Endodermal cell (in vitro differentiated cells): ENCODE measurements around the gene VCX2. TPM values are rescaled to one million over a fixed set of nuclear protein-coding genes. Genes with fewer than 3 reads are reported as not detected.
"Not testable (repeated sequence)": the region's sequence is repeated elsewhere in the genome, so short reads cannot be mapped to it uniquely, and the experiment has no call there.

Source experiments
- DNase-seq: peaks from one replicate; pipeline ENCODE4 v3.0.0-alpha.2; 2017
- H3K27ac ChIP-seq: 2 replicates; pipeline ENCODE4 v1.5.1; 2013; ENCODE audit warnings: mild to moderate bottlenecking, low read depth, low read length, moderate library complexity
- H3K27me3 ChIP-seq: 2 replicates; pipeline ENCODE4 v1.6.1; 2013; ENCODE audit warnings: mild to moderate bottlenecking, low read length, moderate library complexity; ENCODE audit not compliant: insufficient read depth, control insufficient read depth, poor library complexity, severe bottlenecking
- H3K36me3 ChIP-seq: 2 replicates; pipeline ENCODE4 v1.7.0; 2013; ENCODE audit warnings: mild to moderate bottlenecking, low read length, moderate library complexity; ENCODE audit not compliant: control insufficient read depth, insufficient read depth
- H3K4me1 ChIP-seq: one replicate; pipeline ENCODE4 v1.7.0; 2013; ENCODE audit warnings: low read length; ENCODE audit not compliant: control insufficient read depth, insufficient read depth
- H3K4me3 ChIP-seq: 2 replicates; pipeline ENCODE4 v1.5.1; 2013; ENCODE audit warnings: mild to moderate bottlenecking, low read length, moderate library complexity
- H3K9ac ChIP-seq: 2 replicates; pipeline ENCODE4 v1.6.1; 2013; ENCODE audit warnings: mild to moderate bottlenecking, low read length, moderate library complexity; ENCODE audit not compliant: poor library complexity, severe bottlenecking; ENCODE audit errors: extremely low read depth
- H3K9me3 ChIP-seq: 2 replicates; pipeline ENCODE4 v1.6.1; 2013; ENCODE audit warnings: mild to moderate bottlenecking, low read length, moderate library complexity; ENCODE audit not compliant: control insufficient read depth
- H3K27ac Mint-ChIP-seq: 2 replicates; pipeline ENCODE4 v1.8.0; 2020; ENCODE audit warnings: mixed read lengths
- H3K27me3 Mint-ChIP-seq: 2 replicates; pipeline ENCODE4 v1.8.0; 2021; ENCODE audit warnings: mild to moderate bottlenecking, mixed read lengths; ENCODE audit not compliant: insufficient read depth
- H3K36me3 Mint-ChIP-seq: 2 replicates; pipeline ENCODE4 v1.8.0; 2020; ENCODE audit warnings: low read depth, mixed read lengths
- H3K4me1 Mint-ChIP-seq: 2 replicates; pipeline ENCODE4 v1.8.0; 2020; ENCODE audit warnings: mixed read lengths
- H3K4me3 Mint-ChIP-seq: 2 replicates; pipeline ENCODE4 v1.8.0; 2020; ENCODE audit warnings: mild to moderate bottlenecking, moderate library complexity, mixed read lengths
- H3K9me3 Mint-ChIP-seq: 2 replicates; pipeline ENCODE4 v1.8.0; 2020; ENCODE audit warnings: mild to moderate bottlenecking, mixed read lengths
- CTCF ChIP-seq: fragments of 200-600 bp; sonication (generic); conservative IDR thresholded peaks from 2 replicates; pipeline ENCODE4 v1.5.0; 2021; ENCODE audit warnings: antibody characterized with exemption, mild to moderate bottlenecking
- WGBS, 2 experiments: methylation state at CpG; one replicate each; pipeline versions ENCODE4 v1.1.5 to v1.1.7; 2013; ENCODE audit warnings: missing lambda C conversion rate in 2 of 2, mixed read lengths in 1 of 2; ENCODE audit not compliant: insufficient coverage in 1 of 2, insufficient read length in 1 of 2; 5-methylcytosine and 5-hydroxymethylcytosine counted together
- microRNA-seq: library from miRNA; unstranded; fragments of <30 nt; microRNA quantifications from one replicate; pipeline ENCODE4 v1.2.0, GENCODE V29; 2020; ENCODE audit warnings: borderline microRNAs expressed
- total RNA-seq, 2 donors: library from RNA; stranded (reverse); fragmentation: NEBNext Ultra II Directional in 1 of 2; extraction: Animal tissue kit (Norgen Biotek cat#: 25700) in 1 of 2; gene quantifications; 2 replicates in 1 of 2; 3 replicates in 1 of 2; pipeline ENCODE4 v1.2.1, GENCODE V29; 2021

VCX2 gene
- total RNA-seq, 2 donors from 2014 or later: not detected

GRCh38 chrX:8122538-8122937, 48.5 kb downstream of the VCX2 start:
- Mint-ChIP-seq H3K36me3 (no peaks in the 10 kb centered on the region), H3K27me3 (no peaks in the 10 kb centered on the region), H3K4me1 (no peaks in the 10 kb centered on the region), H3K4me3 (no peak overlapping the region), H3K9me3 (peaks cover 17% of the 10 kb centered on the region), H3K27ac (no peak overlapping the region)
- H3K36me3 ChIP-seq: no peaks in the 10 kb centered on the region
- no peaks in the 10 kb centered on the region for H3K27me3 ChIP-seq
- no peak overlapping the region for H3K9ac ChIP-seq
- no peak overlapping the region for H3K4me3 ChIP-seq
- TF ChIP-seq CTCF: no peak
- no peaks in the 10 kb centered on the region for H3K4me1 ChIP-seq
- H3K9me3 ChIP-seq: no peaks in the 10 kb centered on the region
- WGBS, 2 experiments: 98 to 100% methylated on average over 3 to 6 of the region's 6 CpGs
- DNase-seq: no peak
- H3K27ac ChIP-seq: no peak overlapping the region

- H3K27ac Mint-ChIP-seq: not testable (repeated sequence)
- peaks cover 17% of the 10 kb centered on the region for H3K9me3 Mint-ChIP-seq
Observed at GRCh38 chrX:8121391-8121790, 49.7 kb downstream of the VCX2 start.

More at GRCh38 chrX:8121391-8121790, 49.7 kb downstream of the VCX2 start:
- H3K4me1 Mint-ChIP-seq, H3K27me3 ChIP-seq, H3K4me3 Mint-ChIP-seq, H3K9me3 ChIP-seq, H3K27me3 Mint-ChIP-seq, H3K36me3 Mint-ChIP-seq, H3K36me3 ChIP-seq, H3K27ac ChIP-seq, H3K9ac ChIP-seq, H3K4me1 ChIP-seq, H3K4me3 ChIP-seq, DNase-seq: not testable (repeated sequence)
- 91 to 96% methylated on average over 10 to 12 of the region's 23 CpGs for WGBS, 2 experiments

Small RNA genes lying within 50 kb of the gene (microRNA-seq; reads per million reads assigned to microRNA genes)
- 6.2 reads per million, percentile 37 among the genes with 10 or more reads in this experiment for gene MIR651

Other genes with a start within 250 kb of the VCX2 start
- gene PNPLA4, start 243.9 kb downstream of the VCX2 start, total RNA-seq: 10 to 100 TPM; 21.8 to 24.4 TPM